Bronchial epithelial cell (primary cell): ENCODE data around the gene TRIM72. TPM values are rescaled to one million over a fixed set of nuclear protein-coding genes. Genes with fewer than 3 reads are reported as not detected.
"Not testable (repeated sequence)": the region's sequence is repeated elsewhere in the genome, so short reads cannot be mapped to it uniquely, and the experiment has no call there.

ENCODE experiments used
- DNase-seq: peaks from one replicate; pipeline ENCODE4 v3.0.0-alpha.2; 2010; ENCODE audit warnings: low read depth
- FAIRE-seq: peaks from 2 replicates; lab custom pipeline; 2011; peaks lifted over from hg19 to GRCh38; lab: Jason Lieb, UNC
- H3K27me3 ChIP-seq: 2 replicates; pipeline ENCODE4 v1.5.1; 2011; ENCODE audit warnings: low read length; ENCODE audit not compliant: control insufficient read depth, insufficient read depth
- H3K36me3 ChIP-seq: 2 replicates; pipeline ENCODE4 v1.5.1; 2011; ENCODE audit warnings: low read length; ENCODE audit not compliant: control insufficient read depth, insufficient read depth
- H3K4me3 ChIP-seq: 2 replicates; pipeline ENCODE4 v1.5.1; 2011; ENCODE audit warnings: mild to moderate bottlenecking, low read depth, low read length, control low read depth
- total RNA-seq: library from RNA; depleted of rRNA; stranded (reverse); fragments of >200 nt; gene quantifications from 2 replicates; pipeline ENCODE4 v1.2.1, GENCODE V29; 2014
- TF ChIP-seq, protein P1 (sequence below): IDR thresholded peaks from 2 replicates; pipeline ENCODE4 v1.5.1; 2011; ENCODE audit warnings: mild to moderate bottlenecking, moderate library complexity, low read length, control low read depth, inconsistent platforms; ENCODE audit not compliant: insufficient read depth, severe bottlenecking

Gene TRIM72
- total RNA-seq, 1 donor from 2014 or later, result not detected

DNA sequence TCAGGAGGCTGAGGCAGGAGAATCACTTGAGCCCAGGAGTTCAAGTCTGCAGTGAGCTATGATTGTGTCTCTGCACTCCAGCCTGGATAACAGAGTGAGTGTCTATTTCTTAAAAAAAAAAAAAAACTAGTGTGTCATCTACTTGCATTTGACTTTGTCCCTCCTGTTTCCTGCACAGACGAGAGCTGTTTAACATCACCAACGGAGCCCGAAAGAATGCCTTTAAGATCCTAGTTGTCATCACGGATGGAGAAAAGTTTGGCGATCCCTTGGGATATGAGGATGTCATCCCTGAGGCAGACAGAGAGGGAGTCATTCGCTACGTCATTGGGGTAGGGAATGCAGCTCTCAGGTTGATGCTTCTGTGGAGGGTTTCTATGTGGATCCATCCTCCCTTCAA, 59.3 kb downstream of the TRIM72 start:
- TF ChIP-seq, protein P1, sequence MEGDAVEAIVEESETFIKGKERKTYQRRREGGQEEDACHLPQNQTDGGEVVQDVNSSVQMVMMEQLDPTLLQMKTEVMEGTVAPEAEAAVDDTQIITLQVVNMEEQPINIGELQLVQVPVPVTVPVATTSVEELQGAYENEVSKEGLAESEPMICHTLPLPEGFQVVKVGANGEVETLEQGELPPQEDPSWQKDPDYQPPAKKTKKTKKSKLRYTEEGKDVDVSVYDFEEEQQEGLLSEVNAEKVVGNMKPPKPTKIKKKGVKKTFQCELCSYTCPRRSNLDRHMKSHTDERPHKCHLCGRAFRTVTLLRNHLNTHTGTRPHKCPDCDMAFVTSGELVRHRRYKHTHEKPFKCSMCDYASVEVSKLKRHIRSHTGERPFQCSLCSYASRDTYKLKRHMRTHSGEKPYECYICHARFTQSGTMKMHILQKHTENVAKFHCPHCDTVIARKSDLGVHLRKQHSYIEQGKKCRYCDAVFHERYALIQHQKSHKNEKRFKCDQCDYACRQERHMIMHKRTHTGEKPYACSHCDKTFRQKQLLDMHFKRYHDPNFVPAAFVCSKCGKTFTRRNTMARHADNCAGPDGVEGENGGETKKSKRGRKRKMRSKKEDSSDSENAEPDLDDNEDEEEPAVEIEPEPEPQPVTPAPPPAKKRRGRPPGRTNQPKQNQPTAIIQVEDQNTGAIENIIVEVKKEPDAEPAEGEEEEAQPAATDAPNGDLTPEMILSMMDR, result no peak
- FAIRE-seq, result no peak
- H3K4me3 ChIP-seq, result no peak overlapping the region
- no peak for DNase-seq
- H3K27me3 ChIP-seq, result peaks cover 2% of the 10 kb centered on the region
- no peaks in the 10 kb centered on the region for H3K36me3 ChIP-seq

DNA sequence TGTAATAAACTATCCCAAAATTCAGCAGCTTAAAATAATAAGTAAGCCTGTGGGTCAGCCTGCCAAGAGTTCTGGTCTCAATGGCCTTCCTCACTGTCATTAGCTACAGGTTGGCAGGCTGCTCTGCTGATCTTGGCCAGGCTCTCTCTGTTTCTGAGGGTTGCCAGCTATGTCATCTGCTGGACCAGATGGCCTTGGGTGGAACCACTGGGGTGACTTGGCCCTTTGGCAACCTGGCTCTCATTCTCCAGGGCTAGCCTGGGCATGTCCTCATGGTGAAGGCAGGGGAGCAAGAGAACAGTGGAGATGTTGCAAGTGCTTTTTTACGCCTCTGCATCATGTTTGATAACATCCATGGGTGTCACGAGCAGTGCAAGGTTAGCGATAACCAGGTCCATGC, 59.8 kb downstream of the TRIM72 start:
- TF ChIP-seq, protein P1, result no peak
- peaks cover under 1% of the 10 kb centered on the region for H3K27me3 ChIP-seq
- peak; percentile 85 for DNase-seq
- no peak for FAIRE-seq
- no peaks in the 10 kb centered on the region for H3K36me3 ChIP-seq
- H3K4me3 ChIP-seq, result no peak overlapping the region

DNA sequence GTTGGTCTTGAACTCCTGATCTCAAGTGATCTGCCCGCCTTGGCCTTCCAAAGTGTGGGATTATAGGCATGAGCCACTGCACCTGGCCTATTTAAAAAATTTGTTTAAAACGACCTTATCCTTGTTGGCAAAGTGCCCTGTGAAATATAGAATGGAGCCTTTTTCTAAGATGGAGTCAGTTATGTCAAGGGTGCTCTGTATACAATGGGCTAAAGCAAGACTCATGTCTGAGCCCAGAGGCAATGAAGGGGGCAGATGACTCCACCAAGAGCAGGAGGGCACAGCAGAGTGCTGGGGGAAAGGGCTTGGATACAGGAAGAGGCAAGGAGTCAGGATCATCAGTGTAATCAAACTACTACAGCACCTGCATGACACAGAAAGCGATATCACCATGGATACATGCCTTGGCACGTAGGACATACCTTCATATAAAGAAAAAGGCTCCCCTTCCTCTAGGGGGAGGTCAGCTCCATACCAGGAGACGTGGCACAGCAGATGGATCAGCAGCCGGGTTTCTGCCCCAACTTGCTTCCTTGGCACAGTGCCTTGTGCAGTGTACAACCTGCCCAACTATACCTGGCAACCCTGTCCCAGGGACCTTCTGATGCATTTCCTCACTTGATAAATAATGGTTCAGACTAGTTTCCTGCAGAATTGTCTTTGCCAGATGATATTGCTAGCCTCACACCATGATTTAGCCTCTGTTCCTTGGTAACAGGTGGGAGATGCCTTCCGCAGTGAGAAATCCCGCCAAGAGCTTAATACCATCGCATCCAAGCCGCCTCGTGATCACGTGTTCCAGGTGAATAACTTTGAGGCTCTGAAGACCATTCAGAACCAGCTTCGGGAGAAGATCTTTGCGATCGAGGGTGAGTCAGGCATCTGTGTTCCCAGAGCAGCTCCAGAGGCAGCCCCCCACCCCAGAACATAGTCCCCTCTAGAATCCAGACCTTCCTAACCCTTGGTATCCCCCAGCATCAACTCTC, 61.2 kb downstream of the TRIM72 start:
- DNase-seq (peak; percentile 98), FAIRE-seq (no peak)
- Histone ChIP-seq H3K36me3 (no peaks in the 10 kb centered on the region), H3K4me3 (no peak overlapping the region), H3K27me3 (no peaks in the 10 kb centered on the region)
- TF ChIP-seq, protein P1, result peak; percentile 29

DNA sequence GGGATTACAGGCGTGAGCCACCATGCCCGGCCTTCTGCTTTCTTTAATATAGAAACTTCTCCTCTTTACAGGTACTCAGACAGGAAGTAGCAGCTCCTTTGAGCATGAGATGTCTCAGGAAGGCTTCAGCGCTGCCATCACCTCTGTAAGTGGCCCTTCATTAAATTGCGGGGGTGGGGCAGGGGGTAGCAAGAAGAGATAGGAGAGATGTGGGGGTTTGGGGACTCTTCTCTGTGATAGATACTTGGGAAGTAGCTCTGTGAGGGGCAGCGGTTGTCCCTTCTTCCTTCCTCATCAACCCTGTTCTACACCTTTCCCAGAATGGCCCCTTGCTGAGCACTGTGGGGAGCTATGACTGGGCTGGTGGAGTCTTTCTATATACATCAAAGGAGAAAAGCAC, 62.7 kb downstream of the TRIM72 start:
- no peak for DNase-seq
- TF ChIP-seq, protein P1, result no peak
- H3K36me3 ChIP-seq, result no peaks in the 10 kb centered on the region
- no peaks in the 10 kb centered on the region for H3K27me3 ChIP-seq
- no peak for FAIRE-seq
- H3K4me3 ChIP-seq, result no peak overlapping the region

DNA sequence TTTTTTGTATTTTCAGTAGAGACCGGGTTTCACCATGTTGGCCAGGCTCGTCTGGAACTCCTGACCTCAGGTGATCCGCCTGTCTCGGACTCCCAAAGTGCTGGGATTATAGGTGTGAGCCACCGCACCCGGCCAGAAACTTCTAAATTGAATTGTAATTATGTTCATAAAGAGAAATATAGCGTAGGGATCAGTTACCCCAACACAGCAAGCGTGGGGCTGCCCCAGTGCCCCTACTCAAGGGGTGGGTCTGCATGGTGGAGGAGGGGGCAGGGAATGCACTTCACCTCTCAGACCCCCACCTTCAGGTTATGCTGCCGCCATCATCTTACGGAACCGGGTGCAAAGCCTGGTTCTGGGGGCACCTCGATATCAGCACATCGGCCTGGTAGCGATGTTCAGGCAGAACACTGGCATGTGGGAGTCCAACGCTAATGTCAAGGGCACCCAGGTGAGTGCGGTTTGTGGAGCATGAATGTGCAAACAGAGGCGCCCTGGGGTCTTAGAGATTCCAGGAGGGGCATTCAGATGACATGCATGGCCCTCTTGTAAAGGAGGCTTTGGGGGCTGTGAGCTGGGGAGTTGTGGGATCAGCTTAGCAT, 63.8 kb downstream of the TRIM72 start:
- TF ChIP-seq, protein P1, result no peak
- no peak overlapping the region for H3K4me3 ChIP-seq
- no peaks in the 10 kb centered on the region for H3K36me3 ChIP-seq
- FAIRE-seq (no peak), DNase-seq (no peak)
- H3K27me3 ChIP-seq, result no peaks in the 10 kb centered on the region

DNA sequence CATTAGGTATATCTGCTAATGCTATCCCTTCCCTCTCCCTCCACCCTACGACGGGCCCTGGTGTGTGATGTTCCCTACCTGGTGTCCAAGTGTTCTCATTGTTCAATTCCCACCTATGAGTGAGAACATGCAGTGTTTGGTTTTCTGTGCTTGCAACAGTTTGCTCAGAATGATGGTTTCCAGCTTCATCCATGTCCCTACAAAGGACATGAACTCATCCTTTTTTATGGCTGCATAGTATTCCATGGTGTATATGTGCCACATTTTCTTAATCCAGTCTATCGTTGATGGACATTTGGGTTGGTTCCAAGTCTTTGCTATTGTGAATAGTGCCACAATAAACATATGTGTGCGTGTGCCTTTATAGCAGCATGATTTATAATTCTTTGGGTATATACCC, 64.9 kb downstream of the TRIM72 start:
- not testable (repeated sequence) for H3K36me3 ChIP-seq, FAIRE-seq, DNase-seq, H3K27me3 ChIP-seq, H3K4me3 ChIP-seq
